GM12892 (cell line): Measurements from ENCODE around the gene SMARCC1.

Experiments used
- POLR2A ChIP-seq: IDR thresholded peaks from 2 replicates; pipeline ENCODE4 v1.6.1; 2011; ENCODE audit warnings: low read depth, low read length, control low read depth
- POLR2AphosphoS5 ChIP-seq: IDR thresholded peaks from 2 replicates; pipeline ENCODE4 v1.6.1; 2011; ENCODE audit warnings: low read depth, low read length, control low read depth
- TAF1 ChIP-seq: IDR thresholded peaks from 2 replicates; pipeline ENCODE4 v1.6.1; 2011; ENCODE audit warnings: low read depth, mild to moderate bottlenecking, control low read depth, low read length, borderline replicate concordance

DNA sequence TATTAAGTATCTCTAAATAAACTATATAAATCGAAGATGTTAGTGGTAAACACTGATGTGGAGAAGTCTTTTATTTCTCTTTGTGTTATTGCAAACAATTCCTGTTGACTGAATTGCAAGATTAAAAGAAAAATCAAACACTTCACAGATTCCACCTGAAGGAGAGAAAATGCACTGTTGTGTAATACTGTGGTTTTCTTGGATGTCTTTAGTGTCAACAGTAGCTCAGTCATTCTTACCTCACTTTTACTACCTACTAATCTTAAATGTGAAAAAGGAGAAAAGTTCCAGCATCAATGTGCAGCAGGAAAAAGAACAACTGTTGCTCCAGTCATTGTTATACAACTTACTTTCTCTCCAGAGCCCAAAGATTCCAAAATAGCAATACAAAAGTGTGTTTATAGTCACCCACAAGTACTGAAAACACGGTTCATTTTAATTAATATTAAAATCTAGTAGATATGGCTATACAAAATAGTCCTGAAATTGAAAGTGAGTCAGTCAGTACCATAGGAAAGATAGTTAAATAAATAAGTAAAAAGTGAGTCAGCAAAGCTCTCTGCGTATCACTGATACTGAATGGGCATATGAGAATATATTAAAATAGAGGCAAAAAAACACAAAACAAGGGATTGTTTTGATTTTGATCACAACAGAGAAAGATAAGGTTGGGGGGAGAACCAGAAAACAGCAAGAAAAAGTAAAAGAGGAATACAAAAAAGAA, 112.5 kb downstream of the SMARCC1 start:
- no peak for TF ChIP-seq POLR2A
- TF ChIP-seq POLR2AphosphoS5 = no peak
- TF ChIP-seq TAF1 = no peak
